Panc1 (cell line): ENCODE results near the gene NRP1. TPM values are rescaled to one million over a fixed set of nuclear protein-coding genes. Genes with fewer than 3 reads are reported as not detected.

Experiments used
- ATAC-seq: fragments of 200-7000 bp; cut with Tn5 transposase; 2 replicates; pipeline ENCODE4 v1.9.1; 2020; ENCODE audit warnings: mild to moderate bottlenecking, moderate library complexity
- BruUV-seq: library from RNA; stranded (reverse); fragments of 400-500 nt; replicated peaks from 2 replicates; lab custom pipeline; 2021; lab: Mats Ljungman, UMichigan
- CTCF ChIA-PET: fragments of 300-600 bp; sonication (Branson Sonifier 250); formaldehyde crosslinking; loops from one replicate; lab custom pipeline; 2022; ENCODE audit warnings: antibody characterized with exemption; lab: Charles Lee
- POLR2A ChIA-PET: fragments of 300-600 bp; sonication (Branson Sonifier 250); formaldehyde crosslinking; loops from one replicate; lab custom pipeline; 2022; ENCODE audit warnings: antibody characterized with exemption; lab: Charles Lee
- DNase-seq: peaks from one replicate; pipeline ENCODE4 v3.0.0-alpha.2; 2010; ENCODE audit warnings: low read depth, low spot score
- H3K27ac ChIP-seq: 2 replicates; pipeline ENCODE4 v1.5.1; 2011; ENCODE audit warnings: mild to moderate bottlenecking, low read length, inconsistent platforms
- H3K27me3 ChIP-seq: fragments of 200-500 bp; sonication (Bioruptor generic); 2 replicates; pipeline ENCODE4 v1.6.0; 2014; ENCODE audit warnings: low read length, inconsistent platforms; ENCODE audit not compliant: control insufficient read depth, insufficient read depth
- H3K36me3 ChIP-seq: fragments of 200-500 bp; sonication (Bioruptor generic); 2 replicates; pipeline ENCODE4 v1.5.1; 2014; ENCODE audit warnings: inconsistent platforms, mild to moderate bottlenecking, low read length, moderate library complexity; ENCODE audit not compliant: control insufficient read depth, insufficient read depth
- H3K4me1 ChIP-seq: 2 replicates; pipeline ENCODE4 v1.5.1; 2011; ENCODE audit warnings: inconsistent platforms, mild to moderate bottlenecking, low read length, moderate library complexity; ENCODE audit not compliant: control insufficient read depth, insufficient read depth
- H3K4me3 ChIP-seq, 2 experiments: 2 replicates each; pipeline ENCODE4 v1.5.1; 2011 to 2012; ENCODE audit warnings: low read depth in 2 of 2, low read length in 2 of 2, mild to moderate bottlenecking in 2 of 2, inconsistent platforms in 1 of 2, moderate library complexity in 1 of 2
- H3K9me3 ChIP-seq: fragments of 200-500 bp; sonication (Bioruptor generic); 2 replicates; pipeline ENCODE4 v1.5.1; 2014; ENCODE audit warnings: low read depth, mild to moderate bottlenecking, inconsistent platforms, low read length, moderate library complexity; ENCODE audit not compliant: control insufficient read depth, insufficient read depth
- POLR2AphosphoS5 ChIP-seq: IDR thresholded peaks from 2 replicates; pipeline ENCODE4 v1.6.1; 2012; ENCODE audit warnings: mild to moderate bottlenecking, low read depth, low read length, moderate library complexity
- SIN3A ChIP-seq: IDR thresholded peaks from 2 replicates; pipeline ENCODE4 v1.6.1; 2012; ENCODE audit warnings: low read depth, mild to moderate bottlenecking, low read length, moderate library complexity, borderline replicate concordance; ENCODE audit not compliant: insufficient read depth
- TCF7L2 ChIP-seq: IDR thresholded peaks from 2 replicates; pipeline ENCODE4 v1.6.1; 2011; ENCODE audit warnings: mild to moderate bottlenecking, low read depth, low read length, inconsistent platforms
- in situ Hi-C: cut with HindIII; loops from 2 replicates; pipeline ENCODE4 v1.10.0; 2016; ENCODE audit warnings: low sequenced_read_pairs, low pct_unique_long_range_greater_than_20kb
- intact Hi-C: fragments of 100-400 bp; cut with micrococcal nuclease; formaldehyde crosslinking; loops from one replicate; pipeline ENCODE4 v1.10.0; 2022; ENCODE audit not compliant: unreplicated experiment
- total RNA-seq: library from RNA; stranded (reverse); gene quantifications from one replicate; pipeline ENCODE4 v1.2.1, GENCODE V29; 2021; ENCODE audit not compliant: unreplicated experiment
- TF ChIP-seq, protein P1 (sequence below): fragments of 450-650 bp; IDR thresholded peaks from 2 replicates; pipeline ENCODE4 v1.5.1; 2017; ENCODE audit warnings: mild to moderate bottlenecking
- TF ChIP-seq, protein P2 (sequence below), 2 experiments: IDR thresholded peaks; 2 replicates each; pipeline ENCODE4 v1.6.1; 2011 to 2012; ENCODE audit warnings: low read depth in 2 of 2, control low read depth in 1 of 2, low read length in 1 of 2, mild to moderate bottlenecking in 1 of 2, moderate library complexity in 1 of 2; ENCODE audit not compliant: insufficient read depth in 1 of 2

Gene NRP1
- total RNA-seq, 1 experiment from 2014 or later = 93.4 TPM

DNA sequence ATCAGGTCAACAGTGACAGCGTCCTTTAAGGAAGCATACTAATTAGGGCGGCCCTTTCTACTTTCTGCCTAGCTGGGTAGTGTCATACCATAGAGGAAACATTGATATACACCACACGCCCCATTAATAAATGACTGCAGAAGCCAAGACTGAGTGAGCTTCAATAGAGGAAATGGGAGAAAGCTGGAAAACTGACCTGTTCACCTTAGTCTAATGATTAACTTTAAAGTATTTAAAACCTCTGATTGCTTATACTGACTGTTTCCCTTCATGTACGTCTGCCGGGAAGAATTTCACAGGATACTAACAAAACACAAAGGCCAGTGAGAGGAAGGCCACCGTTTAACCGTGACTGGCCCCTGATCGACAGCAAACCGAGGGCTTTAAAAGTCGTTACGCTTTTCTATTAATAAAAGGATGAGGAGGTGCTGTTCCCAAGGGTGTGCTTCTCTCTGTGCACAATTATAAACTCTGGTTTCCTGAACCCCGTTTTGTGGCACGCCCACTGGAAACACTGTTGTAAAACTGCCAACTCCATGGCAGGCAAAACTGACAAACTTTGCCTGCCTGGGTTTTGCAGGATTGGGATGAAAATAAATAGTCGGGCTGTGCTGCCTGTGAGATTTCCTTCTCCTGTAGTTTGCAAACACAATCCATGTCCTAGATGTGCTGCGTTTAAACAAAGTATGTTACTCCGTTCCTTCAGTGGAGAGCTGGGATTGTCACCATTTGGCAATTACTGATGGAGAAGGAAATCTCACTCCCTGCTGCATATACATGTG, 137.6 kb downstream of the NRP1 start:
- in situ Hi-C loops = no loop called here

DNA sequence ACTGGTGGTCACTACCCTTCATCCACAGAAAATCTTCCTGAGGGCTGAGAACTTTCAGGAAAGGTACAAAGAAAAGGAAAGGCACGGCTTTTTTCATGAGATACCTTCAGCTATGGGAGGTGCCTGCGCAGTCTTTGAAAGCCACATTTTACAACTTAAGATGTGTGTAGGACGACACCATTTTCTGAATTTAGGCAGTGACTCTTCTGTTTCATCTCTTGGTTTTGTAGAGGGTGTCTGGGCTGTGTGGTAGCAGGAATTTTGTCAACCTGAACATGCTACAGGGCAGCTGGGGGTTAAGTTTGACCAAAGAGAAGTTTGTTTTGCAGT, 138.1 kb downstream of the NRP1 start:
- in situ Hi-C loops = no loop called here
- intact Hi-C loops = no loop called here

More for the DNA sequence above, 137.6 kb downstream of the NRP1 start:
- BruUV-seq = no TSS peak
- Histone ChIP-seq H3K4me1 (peaks cover 67% of the 10 kb centered on the region), H3K27me3 (no peaks in the 10 kb centered on the region), H3K27ac (peak overlapping the region; percentile 92), H3K4me3 (no peak overlapping the region), H3K9me3 (no peaks in the 10 kb centered on the region), H3K36me3 (no peaks in the 10 kb centered on the region; the same call in 1 of the 2 replicates)
- ChIA-PET CTCF (no interaction called here), POLR2A (no interaction called here)
- intact Hi-C loops = no loop called here
- no peak for DNase-seq
- ATAC-seq = no peak
- TF ChIP-seq, protein P1, sequence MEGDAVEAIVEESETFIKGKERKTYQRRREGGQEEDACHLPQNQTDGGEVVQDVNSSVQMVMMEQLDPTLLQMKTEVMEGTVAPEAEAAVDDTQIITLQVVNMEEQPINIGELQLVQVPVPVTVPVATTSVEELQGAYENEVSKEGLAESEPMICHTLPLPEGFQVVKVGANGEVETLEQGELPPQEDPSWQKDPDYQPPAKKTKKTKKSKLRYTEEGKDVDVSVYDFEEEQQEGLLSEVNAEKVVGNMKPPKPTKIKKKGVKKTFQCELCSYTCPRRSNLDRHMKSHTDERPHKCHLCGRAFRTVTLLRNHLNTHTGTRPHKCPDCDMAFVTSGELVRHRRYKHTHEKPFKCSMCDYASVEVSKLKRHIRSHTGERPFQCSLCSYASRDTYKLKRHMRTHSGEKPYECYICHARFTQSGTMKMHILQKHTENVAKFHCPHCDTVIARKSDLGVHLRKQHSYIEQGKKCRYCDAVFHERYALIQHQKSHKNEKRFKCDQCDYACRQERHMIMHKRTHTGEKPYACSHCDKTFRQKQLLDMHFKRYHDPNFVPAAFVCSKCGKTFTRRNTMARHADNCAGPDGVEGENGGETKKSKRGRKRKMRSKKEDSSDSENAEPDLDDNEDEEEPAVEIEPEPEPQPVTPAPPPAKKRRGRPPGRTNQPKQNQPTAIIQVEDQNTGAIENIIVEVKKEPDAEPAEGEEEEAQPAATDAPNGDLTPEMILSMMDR = no peak
- no peak for TF ChIP-seq SIN3A

DNA sequence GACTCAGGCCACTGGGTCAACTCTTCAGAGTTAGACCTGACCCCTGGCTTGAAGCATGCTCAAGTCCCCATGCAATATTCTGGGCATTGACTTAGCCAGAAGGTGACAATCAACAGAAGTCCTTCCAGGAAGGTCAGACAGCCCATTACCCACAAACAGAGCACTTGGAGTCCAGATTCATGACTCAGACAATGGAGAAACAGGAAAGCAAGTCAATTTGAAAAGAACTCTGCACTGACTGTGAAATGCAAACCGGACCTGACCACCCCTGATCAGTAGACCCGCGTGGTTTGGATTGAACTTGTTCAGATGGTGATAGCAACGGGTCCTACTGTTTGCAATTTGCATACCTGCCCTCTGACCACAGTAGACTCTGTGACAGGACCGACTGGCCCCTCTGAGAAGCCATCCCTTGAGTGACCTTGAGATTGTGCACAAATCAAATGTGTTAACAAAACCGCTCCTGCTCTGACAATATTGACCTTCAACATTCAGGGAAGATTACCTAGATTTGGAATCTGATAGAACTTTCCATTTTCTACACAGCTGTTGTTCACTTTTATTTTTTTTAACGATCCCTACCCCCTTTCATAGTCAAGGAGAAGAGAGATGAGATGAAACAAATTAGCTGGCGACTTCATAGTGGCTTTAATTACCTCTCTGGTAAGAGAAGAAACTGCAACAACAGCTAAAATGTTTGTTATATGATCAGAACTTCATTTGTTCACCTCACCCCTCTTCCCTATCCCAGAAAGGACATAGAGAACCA, 138.7 kb downstream of the NRP1 start:
- peak; percentile 31; the same call in 1 of the 2 replicates for ATAC-seq
- Histone ChIP-seq H3K9me3 (no peaks in the 10 kb centered on the region), H3K27me3 (no peaks in the 10 kb centered on the region), H3K4me3 (no peak overlapping the region), H3K4me1 (peaks cover 59% of the 10 kb centered on the region), H3K27ac (peak overlapping the region; percentile 92), H3K36me3 (no peaks in the 10 kb centered on the region; the same call in 1 of the 2 replicates)
- TF ChIP-seq, protein P1 = no peak
- TF ChIP-seq SIN3A (no peak), TCF7L2 (no peak), POLR2AphosphoS5 (no peak)
- TF ChIP-seq, protein P2, sequence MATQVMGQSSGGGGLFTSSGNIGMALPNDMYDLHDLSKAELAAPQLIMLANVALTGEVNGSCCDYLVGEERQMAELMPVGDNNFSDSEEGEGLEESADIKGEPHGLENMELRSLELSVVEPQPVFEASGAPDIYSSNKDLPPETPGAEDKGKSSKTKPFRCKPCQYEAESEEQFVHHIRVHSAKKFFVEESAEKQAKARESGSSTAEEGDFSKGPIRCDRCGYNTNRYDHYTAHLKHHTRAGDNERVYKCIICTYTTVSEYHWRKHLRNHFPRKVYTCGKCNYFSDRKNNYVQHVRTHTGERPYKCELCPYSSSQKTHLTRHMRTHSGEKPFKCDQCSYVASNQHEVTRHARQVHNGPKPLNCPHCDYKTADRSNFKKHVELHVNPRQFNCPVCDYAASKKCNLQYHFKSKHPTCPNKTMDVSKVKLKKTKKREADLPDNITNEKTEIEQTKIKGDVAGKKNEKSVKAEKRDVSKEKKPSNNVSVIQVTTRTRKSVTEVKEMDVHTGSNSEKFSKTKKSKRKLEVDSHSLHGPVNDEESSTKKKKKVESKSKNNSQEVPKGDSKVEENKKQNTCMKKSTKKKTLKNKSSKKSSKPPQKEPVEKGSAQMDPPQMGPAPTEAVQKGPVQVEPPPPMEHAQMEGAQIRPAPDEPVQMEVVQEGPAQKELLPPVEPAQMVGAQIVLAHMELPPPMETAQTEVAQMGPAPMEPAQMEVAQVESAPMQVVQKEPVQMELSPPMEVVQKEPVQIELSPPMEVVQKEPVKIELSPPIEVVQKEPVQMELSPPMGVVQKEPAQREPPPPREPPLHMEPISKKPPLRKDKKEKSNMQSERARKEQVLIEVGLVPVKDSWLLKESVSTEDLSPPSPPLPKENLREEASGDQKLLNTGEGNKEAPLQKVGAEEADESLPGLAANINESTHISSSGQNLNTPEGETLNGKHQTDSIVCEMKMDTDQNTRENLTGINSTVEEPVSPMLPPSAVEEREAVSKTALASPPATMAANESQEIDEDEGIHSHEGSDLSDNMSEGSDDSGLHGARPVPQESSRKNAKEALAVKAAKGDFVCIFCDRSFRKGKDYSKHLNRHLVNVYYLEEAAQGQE (IDR thresholded peaks at IDR 0.05; ENCODE audit: insufficient read depth in 1 of 2, low read depth in 2 of 2, low read length in 1 of 2) = no peak
- BruUV-seq = no TSS peak
- intact Hi-C loops (no loop called here), in situ Hi-C loops (no loop called here)
- DNase-seq = no peak
- ChIA-PET POLR2A (no interaction called here), CTCF (no interaction called here)

More for the DNA sequence above, 138.1 kb downstream of the NRP1 start:
- Histone ChIP-seq H3K9me3 (no peaks in the 10 kb centered on the region), H3K4me3 (no peak overlapping the region), H3K4me1 (peaks cover 63% of the 10 kb centered on the region), H3K27ac (peak overlapping the region; percentile 92), H3K27me3 (no peaks in the 10 kb centered on the region), H3K36me3 (no peaks in the 10 kb centered on the region; the same call in 1 of the 2 replicates)
- POLR2A ChIA-PET = no interaction called here
- DNase-seq = no peak
- TF ChIP-seq TCF7L2 (no peak), POLR2AphosphoS5 (no peak), SIN3A (no peak)
- TF ChIP-seq, protein P1 = no peak
- no peak for ATAC-seq
- CTCF ChIA-PET = no interaction called here
- BruUV-seq = no TSS peak
